GM06990 (cell line): ENCODE results near the gene TUG1.

Source experiments
- DNase-seq: peaks from one replicate; pipeline ENCODE4 v3.0.0-alpha.2; 2011; ENCODE audit not compliant: insufficient read length; ENCODE audit errors: extremely low read depth
- H3K27me3 ChIP-seq: replicated peaks from 2 replicates; pipeline ENCODE4 v1.6.0; 2011; ENCODE audit warnings: low read length; ENCODE audit not compliant: control insufficient read depth, insufficient read depth
- H3K36me3 ChIP-seq: 2 replicates; pipeline ENCODE4 v1.5.1; 2011; ENCODE audit warnings: low read length; ENCODE audit not compliant: control insufficient read depth, insufficient read depth
- H3K4me3 ChIP-seq: replicated peaks from 2 replicates; pipeline ENCODE4 v1.5.1; 2011; ENCODE audit warnings: low read depth, mild to moderate bottlenecking, control low read depth, low read length
- TF ChIP-seq, protein P1 (sequence below): IDR thresholded peaks from 2 replicates; pipeline ENCODE4 v1.5.1; 2011; ENCODE audit warnings: low read length, control low read depth, mild to moderate bottlenecking, inconsistent platforms; ENCODE audit not compliant: insufficient read depth, poor library complexity, severe bottlenecking

The TUG1 gene

DNA sequence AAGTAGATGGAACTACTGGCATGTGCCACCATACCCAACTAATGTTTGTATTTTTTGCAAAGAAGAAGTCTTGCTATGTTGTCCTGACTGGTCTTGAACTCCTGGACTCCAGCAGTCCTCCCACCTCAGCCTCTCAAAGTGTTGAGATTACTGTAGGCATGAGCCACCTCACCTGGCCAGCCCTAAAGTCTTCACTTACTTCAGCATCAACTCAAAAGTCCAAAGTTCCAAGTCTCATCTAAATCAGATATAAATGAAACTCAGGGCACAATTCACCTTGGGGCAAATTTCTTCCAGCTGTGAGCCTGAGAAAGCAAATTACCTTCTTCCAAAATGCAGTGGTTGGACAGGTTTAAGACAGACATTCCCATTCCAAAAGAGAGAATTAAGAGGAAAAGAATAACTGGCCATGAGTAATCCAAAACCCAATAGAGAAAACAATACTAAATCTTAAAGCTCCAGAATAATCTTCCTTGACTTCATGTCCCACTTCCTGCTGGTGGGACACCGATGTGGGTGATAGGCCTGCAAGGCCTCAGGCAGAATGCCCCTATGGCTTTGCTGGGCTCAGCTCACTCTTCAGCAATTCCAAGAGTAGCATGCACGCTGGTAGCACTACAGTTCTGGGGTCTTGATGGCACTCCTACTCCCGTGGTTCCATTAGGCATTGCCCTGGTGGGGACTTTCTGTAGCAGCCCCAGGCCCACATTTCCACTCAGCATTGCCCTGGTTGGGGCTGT lies 50.3 kb downstream of the TUG1 start:
- TF ChIP-seq, protein P1, sequence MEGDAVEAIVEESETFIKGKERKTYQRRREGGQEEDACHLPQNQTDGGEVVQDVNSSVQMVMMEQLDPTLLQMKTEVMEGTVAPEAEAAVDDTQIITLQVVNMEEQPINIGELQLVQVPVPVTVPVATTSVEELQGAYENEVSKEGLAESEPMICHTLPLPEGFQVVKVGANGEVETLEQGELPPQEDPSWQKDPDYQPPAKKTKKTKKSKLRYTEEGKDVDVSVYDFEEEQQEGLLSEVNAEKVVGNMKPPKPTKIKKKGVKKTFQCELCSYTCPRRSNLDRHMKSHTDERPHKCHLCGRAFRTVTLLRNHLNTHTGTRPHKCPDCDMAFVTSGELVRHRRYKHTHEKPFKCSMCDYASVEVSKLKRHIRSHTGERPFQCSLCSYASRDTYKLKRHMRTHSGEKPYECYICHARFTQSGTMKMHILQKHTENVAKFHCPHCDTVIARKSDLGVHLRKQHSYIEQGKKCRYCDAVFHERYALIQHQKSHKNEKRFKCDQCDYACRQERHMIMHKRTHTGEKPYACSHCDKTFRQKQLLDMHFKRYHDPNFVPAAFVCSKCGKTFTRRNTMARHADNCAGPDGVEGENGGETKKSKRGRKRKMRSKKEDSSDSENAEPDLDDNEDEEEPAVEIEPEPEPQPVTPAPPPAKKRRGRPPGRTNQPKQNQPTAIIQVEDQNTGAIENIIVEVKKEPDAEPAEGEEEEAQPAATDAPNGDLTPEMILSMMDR: no peak
- no peaks in the 10 kb centered on the region for H3K36me3 ChIP-seq

DNA sequence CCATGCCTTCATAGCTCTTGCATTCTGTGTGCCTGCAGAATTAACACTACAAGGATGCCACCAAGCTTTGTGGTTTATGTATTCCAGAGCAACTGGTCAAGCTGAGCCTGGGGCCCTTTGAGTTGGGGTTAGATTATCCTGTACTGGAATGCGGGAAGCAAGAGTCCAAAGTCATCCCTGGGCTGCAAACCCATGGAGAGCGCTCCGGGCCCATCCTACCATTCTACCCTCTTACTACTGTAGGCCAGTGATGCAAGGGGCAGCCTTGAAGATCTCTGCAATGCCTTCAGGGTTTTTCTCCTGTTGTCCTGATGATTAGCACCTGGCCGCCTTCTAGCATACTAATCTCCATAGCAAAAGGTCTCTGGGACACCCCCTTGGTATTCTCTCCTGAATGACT lies 51.3 kb downstream of the TUG1 start:
- no peak for DNase-seq
- no peaks in the 10 kb centered on the region; the same call in 1 of the 2 replicates for H3K27me3 ChIP-seq
- TF ChIP-seq, protein P1: no peak

More for the DNA sequence above, 50.3 kb downstream of the TUG1 start:
- DNase-seq: no peak
- Histone ChIP-seq H3K27me3 (no peaks in the 10 kb centered on the region; the same call in 1 of the 2 replicates), H3K4me3 (no peak overlapping the region)

DNA sequence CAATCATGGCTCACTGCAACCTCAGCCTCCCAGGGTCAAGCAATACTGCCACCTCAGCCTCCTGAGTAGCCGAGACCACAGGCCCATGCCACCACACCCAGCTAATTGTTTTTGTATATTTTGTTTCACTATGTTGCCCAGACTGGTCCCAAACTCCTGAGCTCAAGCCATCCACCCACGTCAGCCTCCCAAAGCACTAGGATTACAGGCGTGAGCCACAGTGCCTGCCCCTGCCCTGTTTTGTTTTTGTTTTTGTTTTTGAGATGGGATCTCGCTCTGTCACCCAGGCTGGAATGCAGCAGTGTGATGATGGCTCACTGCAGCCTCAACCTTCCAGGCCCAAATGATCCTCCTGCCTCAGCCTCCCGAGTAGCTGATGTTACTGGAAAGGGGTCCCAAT lies 53.5 kb downstream of the TUG1 start:
- Histone ChIP-seq H3K27me3 (no peaks in the 10 kb centered on the region; the same call in 1 of the 2 replicates), H3K36me3 (no peaks in the 10 kb centered on the region), H3K4me3 (no peak overlapping the region)
- no peak for DNase-seq
- TF ChIP-seq, protein P1: no peak

More for the DNA sequence above, 51.3 kb downstream of the TUG1 start:
- Histone ChIP-seq H3K4me3 (no peak overlapping the region), H3K36me3 (no peaks in the 10 kb centered on the region)
